HCT116 (cell line): ENCODE measurements around the gene MKNK1. TPM values are rescaled to one million over a fixed set of nuclear protein-coding genes. Genes with fewer than 3 reads are reported as not detected.

ENCODE experiments used
- ATAC-seq: fragments of 200-7000 bp; cut with Tn5 transposase; 2 replicates; pipeline ENCODE4 v1.9.1; 2020; ENCODE audit warnings: mild to moderate bottlenecking, moderate library complexity
- BruUV-seq: library from RNA; stranded (reverse); fragments of 400-500 nt; replicated peaks from 2 replicates; lab custom pipeline; 2021; lab: Mats Ljungman, UMichigan
- CTCF ChIA-PET: fragments of 300-600 bp; sonication (Branson Sonifier 250); formaldehyde crosslinking; loops from one replicate; lab custom pipeline; 2021; ENCODE audit warnings: antibody characterized with exemption; lab: Charles Lee
- POLR2A ChIA-PET: fragments of 300-600, 350-600 bp; sonication (Branson Sonifier 250); formaldehyde crosslinking; loops from one replicate; lab custom pipeline; 2021; ENCODE audit warnings: antibody characterized with exemption; lab: Charles Lee
- RAD21 ChIA-PET, 2 experiments: fragments of 300-600 bp; sonication (Branson Sonifier 250); formaldehyde crosslinking; loops; one replicate each; lab custom pipeline; 2023; ENCODE audit warnings: low total read pairs in 2 of 2; ENCODE audit not compliant: uncharacterized antibody in 2 of 2, unreplicated experiment in 2 of 2, low non-redundant PET in 1 of 2; lab: Charles Lee
- DNase-seq: peaks from one replicate; pipeline ENCODE4 v3.0.0-alpha.2; 2010; ENCODE audit warnings: low read depth, low spot score
- H2AFZ ChIP-seq: fragments of 200-600 bp; shearing (Covaris generic), sonication (generic); 2 replicates; pipeline ENCODE4 v1.6.1; 2017; ENCODE audit warnings: low read depth, mixed run types, mixed read lengths, antibody characterized with exemption, low read length; ENCODE audit not compliant: poor library complexity, severe bottlenecking
- H3K27ac ChIP-seq: 2 replicates; pipeline ENCODE4 v1.5.1; 2012; ENCODE audit warnings: low read depth, low read length
- H3K27me3 ChIP-seq: fragments of 200-600 bp; sonication (generic); 2 replicates; pipeline ENCODE4 v1.6.1; 2016; ENCODE audit warnings: mixed run types, low read length, mixed read lengths; ENCODE audit not compliant: insufficient read depth
- H3K36me3 ChIP-seq, 2 experiments: fragments of 200-500 bp in 1 of 2; fragments of 200-600 bp in 1 of 2; sonication (Bioruptor generic) in 1 of 2; sonication (generic) in 1 of 2; 2 replicates each; pipeline versions ENCODE4 v1.5.1 to v1.6.1; 2014 to 2016; ENCODE audit warnings: low read length in 2 of 2, inconsistent platforms in 1 of 2, mixed read lengths in 1 of 2, mixed run types in 1 of 2; ENCODE audit not compliant: insufficient read depth in 2 of 2, control insufficient read depth in 1 of 2
- H3K4me1 ChIP-seq, 2 experiments: fragments of 200-600 bp in 1 of 2; sonication (generic) in 1 of 2; 2 replicates each; pipeline versions ENCODE4 v1.5.1 to v1.6.1; 2012 to 2017; ENCODE audit warnings: low read length in 2 of 2, inconsistent platforms in 1 of 2, mild to moderate bottlenecking in 1 of 2, mixed read lengths in 1 of 2, mixed run types in 1 of 2, moderate library complexity in 1 of 2; ENCODE audit not compliant: insufficient read depth in 2 of 2, control insufficient read depth in 1 of 2
- H3K4me2 ChIP-seq: fragments of 200-600 bp; sonication (generic); 2 replicates; pipeline ENCODE4 v1.6.1; 2017; ENCODE audit warnings: mixed run types, low read length, mixed read lengths
- H3K4me3 ChIP-seq, 2 experiments: fragments of 200-600 bp in 1 of 2; sonication (generic) in 1 of 2; replicated peaks in 1 of 2; 2 replicates each; pipeline ENCODE4 v1.5.1; 2011 to 2016; ENCODE audit warnings: low read length in 2 of 2, control low read depth in 1 of 2, low read depth in 1 of 2, mild to moderate bottlenecking in 1 of 2, mixed read lengths in 1 of 2, mixed run types in 1 of 2
- H3K79me2 ChIP-seq: fragments of 200-600 bp; sonication (generic); 2 replicates; pipeline ENCODE4 v1.6.1; 2017; ENCODE audit warnings: mild to moderate bottlenecking, mixed run types, low read length, moderate library complexity, mixed read lengths; ENCODE audit not compliant: insufficient read depth
- H3K9ac ChIP-seq: fragments of 200-600 bp; sonication (generic); 2 replicates; pipeline ENCODE4 v1.6.1; 2016; ENCODE audit warnings: low read length, mixed read lengths
- H3K9me2 ChIP-seq: fragments of 200-600 bp; sonication (generic), shearing (Covaris generic); 2 replicates; pipeline ENCODE4 v1.6.1; 2017; ENCODE audit warnings: mixed run types, mild to moderate bottlenecking, moderate library complexity; ENCODE audit not compliant: insufficient read depth
- H3K9me3 ChIP-seq, 2 experiments: fragments of 200-500 bp in 1 of 2; fragments of 200-600 bp in 1 of 2; sonication (Bioruptor generic) in 1 of 2; sonication (generic) in 1 of 2; 2 replicates each; pipeline ENCODE4 v1.6.1; 2014 to 2017; ENCODE audit warnings: low read length in 2 of 2, mixed read lengths in 2 of 2, inconsistent platforms in 1 of 2, low read depth in 1 of 2, mild to moderate bottlenecking in 1 of 2, mixed run types in 1 of 2, moderate library complexity in 1 of 2; ENCODE audit not compliant: control insufficient read depth in 1 of 2, insufficient read depth in 1 of 2
- H4K20me1 ChIP-seq: fragments of 200-600 bp; sonication (generic), shearing (Covaris generic); 2 replicates; pipeline ENCODE4 v1.6.1; 2017; ENCODE audit warnings: mixed run types, mild to moderate bottlenecking, moderate library complexity; ENCODE audit not compliant: insufficient read depth
- ELF1 ChIP-seq: IDR thresholded peaks from 2 replicates; pipeline ENCODE4 v1.6.1; 2012; ENCODE audit warnings: low read depth, borderline replicate concordance
- EZH2 ChIP-seq: fragments of 200-600 bp; sonication (generic); IDR thresholded peaks from 2 replicates; pipeline ENCODE4 v1.6.1; 2017; ENCODE audit warnings: antibody characterized with exemption, mixed run types
- SIN3A ChIP-seq: IDR thresholded peaks from 2 replicates; pipeline ENCODE4 v1.6.1; 2012; ENCODE audit warnings: low read depth
- SP1 ChIP-seq: IDR thresholded peaks from 2 replicates; pipeline ENCODE4 v1.6.1; 2012; ENCODE audit warnings: low read depth
- ZFX ChIP-seq: fragments of 450-650 bp; IDR thresholded peaks from 2 replicates; pipeline ENCODE4 v1.6.1; 2017
- intact Hi-C: fragments of 100-400 bp; cut with micrococcal nuclease; formaldehyde crosslinking; loops from 2 replicates; pipeline ENCODE4 v1.10.0; 2022
- total RNA-seq: library from RNA; stranded (reverse); gene quantifications from one replicate; pipeline ENCODE4 v1.2.1, GENCODE V29; 2021; ENCODE audit not compliant: unreplicated experiment
- TF ChIP-seq, protein P1 (sequence below), 3 experiments: fragments of 200-600 bp in 1 of 3; sonication (generic) in 1 of 3; IDR thresholded peaks in 2 of 3; conservative IDR thresholded peaks in 1 of 3; 2 replicates each; pipeline ENCODE4 v1.5.1; 2012 to 2017; ENCODE audit warnings: low read depth in 2 of 3, low read length in 2 of 3, antibody characterized with exemption in 1 of 3, borderline replicate concordance in 1 of 3, control low read depth in 1 of 3, mild to moderate bottlenecking in 1 of 3, mixed read lengths in 1 of 3, mixed run types in 1 of 3, moderate library complexity in 1 of 3; ENCODE audit not compliant: insufficient read depth in 1 of 3
- TF ChIP-seq, protein P2 (sequence below): IDR thresholded peaks from 2 replicates; pipeline ENCODE4 v1.6.1; 2011; ENCODE audit warnings: mild to moderate bottlenecking, low read length, moderate library complexity; ENCODE audit not compliant: insufficient replicate concordance; ENCODE audit errors: extremely low read depth

The MKNK1 gene
- total RNA-seq, 1 experiment from 2014 or later = 30.9 TPM

DNA sequence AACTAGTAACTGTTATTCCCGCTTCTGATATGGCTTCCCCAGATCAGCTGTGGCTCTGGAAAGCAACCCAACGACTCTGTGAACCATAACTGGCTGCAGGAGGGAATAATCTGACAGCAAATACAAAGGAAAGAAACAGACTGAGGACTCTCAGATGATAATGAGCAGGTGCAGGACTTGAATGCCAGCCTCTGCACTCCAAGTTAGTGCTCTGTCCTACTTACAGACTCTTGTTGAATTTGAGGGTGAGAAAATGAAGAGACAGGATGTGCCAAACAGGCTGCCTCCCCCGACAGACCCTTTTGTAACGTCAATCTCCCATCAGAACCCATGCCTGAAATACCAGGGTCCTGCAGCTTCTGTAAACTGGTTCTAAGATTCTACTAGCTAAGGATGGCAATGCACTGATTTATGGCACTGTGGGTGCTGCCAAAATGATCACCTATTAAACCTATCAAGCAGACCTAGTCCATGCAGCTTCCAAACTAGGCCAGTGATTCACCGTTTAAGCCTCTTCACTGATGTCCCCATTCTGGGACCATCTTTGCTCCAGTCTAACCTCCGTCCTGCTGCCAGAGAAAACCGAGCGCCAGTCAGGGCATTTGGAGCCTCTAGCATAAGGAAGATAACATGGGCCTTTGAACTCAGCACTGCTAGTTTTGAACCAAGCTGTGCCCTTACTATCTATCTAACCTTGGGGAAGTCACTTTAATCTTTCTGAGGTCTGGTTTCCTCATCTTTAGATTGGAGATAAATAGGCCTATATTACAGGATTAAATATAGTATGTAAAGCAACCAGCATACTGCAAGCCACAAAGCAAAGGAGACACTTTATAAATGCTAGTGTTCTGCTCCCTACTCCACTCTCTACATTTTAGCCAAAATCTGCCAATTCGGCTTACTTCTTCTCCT lies 4.8 kb downstream of the MKNK1 start:
- Histone ChIP-seq H3K9me2 (no peaks in the 10 kb centered on the region), H3K4me1 (peaks cover 0 to 7% of the 10 kb centered on the region in 2 experiments; a peak in 2 of 4 replicates), H3K9me3 (no peaks in the 10 kb centered on the region), H3K27ac (no peak overlapping the region), H3K9ac (no peak overlapping the region), H2AFZ (no peak overlapping the region), H3K36me3 (no peaks in the 10 kb centered on the region), H3K79me2 (peaks cover 7% of the 10 kb centered on the region; the same call in 1 of the 2 replicates), H3K27me3 (no peaks in the 10 kb centered on the region)
- DNase-seq = no peak
- BruUV-seq = no TSS peak
- ChIA-PET RAD21 (no interaction called here), POLR2A (no interaction called here)
- no peak for ATAC-seq
- intact Hi-C loops = no loop called here
- no peak for TF ChIP-seq EZH2
- no peak for TF ChIP-seq ELF1
- TF ChIP-seq, protein P1, sequence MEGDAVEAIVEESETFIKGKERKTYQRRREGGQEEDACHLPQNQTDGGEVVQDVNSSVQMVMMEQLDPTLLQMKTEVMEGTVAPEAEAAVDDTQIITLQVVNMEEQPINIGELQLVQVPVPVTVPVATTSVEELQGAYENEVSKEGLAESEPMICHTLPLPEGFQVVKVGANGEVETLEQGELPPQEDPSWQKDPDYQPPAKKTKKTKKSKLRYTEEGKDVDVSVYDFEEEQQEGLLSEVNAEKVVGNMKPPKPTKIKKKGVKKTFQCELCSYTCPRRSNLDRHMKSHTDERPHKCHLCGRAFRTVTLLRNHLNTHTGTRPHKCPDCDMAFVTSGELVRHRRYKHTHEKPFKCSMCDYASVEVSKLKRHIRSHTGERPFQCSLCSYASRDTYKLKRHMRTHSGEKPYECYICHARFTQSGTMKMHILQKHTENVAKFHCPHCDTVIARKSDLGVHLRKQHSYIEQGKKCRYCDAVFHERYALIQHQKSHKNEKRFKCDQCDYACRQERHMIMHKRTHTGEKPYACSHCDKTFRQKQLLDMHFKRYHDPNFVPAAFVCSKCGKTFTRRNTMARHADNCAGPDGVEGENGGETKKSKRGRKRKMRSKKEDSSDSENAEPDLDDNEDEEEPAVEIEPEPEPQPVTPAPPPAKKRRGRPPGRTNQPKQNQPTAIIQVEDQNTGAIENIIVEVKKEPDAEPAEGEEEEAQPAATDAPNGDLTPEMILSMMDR (IDR thresholded peaks at IDR 0.05 in 2 of 3, conservative IDR thresholded peaks at IDR 0.05 in 1 of 3; ENCODE audit: borderline replicate concordance in 1 of 3, insufficient read depth in 1 of 3, low read depth in 2 of 3, low read length in 2 of 3) = no peak
- no peak for TF ChIP-seq ZFX
- no peak for TF ChIP-seq SP1
- TF ChIP-seq, protein P2, sequence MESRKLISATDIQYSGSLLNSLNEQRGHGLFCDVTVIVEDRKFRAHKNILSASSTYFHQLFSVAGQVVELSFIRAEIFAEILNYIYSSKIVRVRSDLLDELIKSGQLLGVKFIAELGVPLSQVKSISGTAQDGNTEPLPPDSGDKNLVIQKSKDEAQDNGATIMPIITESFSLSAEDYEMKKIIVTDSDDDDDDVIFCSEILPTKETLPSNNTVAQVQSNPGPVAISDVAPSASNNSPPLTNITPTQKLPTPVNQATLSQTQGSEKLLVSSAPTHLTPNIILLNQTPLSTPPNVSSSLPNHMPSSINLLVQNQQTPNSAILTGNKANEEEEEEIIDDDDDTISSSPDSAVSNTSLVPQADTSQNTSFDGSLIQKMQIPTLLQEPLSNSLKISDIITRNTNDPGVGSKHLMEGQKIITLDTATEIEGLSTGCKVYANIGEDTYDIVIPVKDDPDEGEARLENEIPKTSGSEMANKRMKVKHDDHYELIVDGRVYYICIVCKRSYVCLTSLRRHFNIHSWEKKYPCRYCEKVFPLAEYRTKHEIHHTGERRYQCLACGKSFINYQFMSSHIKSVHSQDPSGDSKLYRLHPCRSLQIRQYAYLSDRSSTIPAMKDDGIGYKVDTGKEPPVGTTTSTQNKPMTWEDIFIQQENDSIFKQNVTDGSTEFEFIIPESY = no peak
- TF ChIP-seq SIN3A = no peak
- TF ChIP-seq, all 23 proteins: peak for 0
- no peak overlapping the region for H3K4me2 ChIP-seq
- no peaks in the 10 kb centered on the region for H4K20me1 ChIP-seq
- H3K4me3 ChIP-seq = no peak overlapping the region
- CTCF ChIA-PET = no interaction called here
